OCI-LY1 (cell line): ENCODE results near the gene SQSTM1.

Experiments used
- EZH2 ChIP-seq: fragments of 200-600 bp; sonication (generic), shearing (Covaris generic); IDR thresholded peaks from 2 replicates; pipeline ENCODE4 v1.8.0; 2017; ENCODE audit warnings: borderline replicate concordance, mixed run types, mild to moderate bottlenecking, antibody characterized with exemption, low read length, moderate library complexity, mixed read lengths
- TF ChIP-seq, protein P1 (sequence below): fragments of 200-600 bp; sonication (generic), shearing (Covaris generic); IDR thresholded peaks from 2 replicates; pipeline ENCODE4 v1.5.1; 2017; ENCODE audit warnings: mild to moderate bottlenecking, antibody characterized with exemption, low read length, moderate library complexity, mixed read lengths

DNA sequence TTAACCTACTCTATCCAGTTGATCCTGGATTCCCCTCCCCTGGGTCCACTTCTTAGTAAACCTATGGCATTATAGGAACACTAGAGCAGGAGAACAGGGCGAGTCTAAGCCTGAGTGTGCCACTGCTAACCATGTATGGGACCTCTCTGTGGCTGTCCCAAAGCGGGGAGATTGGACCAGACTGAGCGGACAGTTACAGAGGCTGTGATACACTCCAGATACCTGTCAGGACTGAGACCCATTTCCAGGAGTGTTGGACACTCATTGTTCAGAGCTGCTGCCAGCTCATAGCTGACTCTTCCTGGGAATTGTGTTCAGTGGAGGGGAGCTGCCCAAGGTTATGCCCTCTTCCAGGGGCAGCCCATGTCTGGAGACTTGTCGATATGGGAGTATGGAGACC is 38.9 kb upstream of the SQSTM1 start:
- TF ChIP-seq, protein P1, sequence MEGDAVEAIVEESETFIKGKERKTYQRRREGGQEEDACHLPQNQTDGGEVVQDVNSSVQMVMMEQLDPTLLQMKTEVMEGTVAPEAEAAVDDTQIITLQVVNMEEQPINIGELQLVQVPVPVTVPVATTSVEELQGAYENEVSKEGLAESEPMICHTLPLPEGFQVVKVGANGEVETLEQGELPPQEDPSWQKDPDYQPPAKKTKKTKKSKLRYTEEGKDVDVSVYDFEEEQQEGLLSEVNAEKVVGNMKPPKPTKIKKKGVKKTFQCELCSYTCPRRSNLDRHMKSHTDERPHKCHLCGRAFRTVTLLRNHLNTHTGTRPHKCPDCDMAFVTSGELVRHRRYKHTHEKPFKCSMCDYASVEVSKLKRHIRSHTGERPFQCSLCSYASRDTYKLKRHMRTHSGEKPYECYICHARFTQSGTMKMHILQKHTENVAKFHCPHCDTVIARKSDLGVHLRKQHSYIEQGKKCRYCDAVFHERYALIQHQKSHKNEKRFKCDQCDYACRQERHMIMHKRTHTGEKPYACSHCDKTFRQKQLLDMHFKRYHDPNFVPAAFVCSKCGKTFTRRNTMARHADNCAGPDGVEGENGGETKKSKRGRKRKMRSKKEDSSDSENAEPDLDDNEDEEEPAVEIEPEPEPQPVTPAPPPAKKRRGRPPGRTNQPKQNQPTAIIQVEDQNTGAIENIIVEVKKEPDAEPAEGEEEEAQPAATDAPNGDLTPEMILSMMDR: no peak
- TF ChIP-seq EZH2: no peak
